T-helper 1 cell treated with Interleukin-12 subunit alpha and Interleukin-12 subunit beta and Interleukin-4 antibody, amounts not matched to agents 30 ng/mL and 1 ng/mL, for 36 hours (primary cell): ENCODE results near the gene DPP4. TPM values are rescaled to one million over a fixed set of nuclear protein-coding genes. Genes with fewer than 3 reads are reported as not detected.

Experiments
- intact Hi-C: fragments of 100-400 bp; cut with micrococcal nuclease; formaldehyde crosslinking; loops from one replicate; pipeline ENCODE4 v1.15.1; 2024
- total RNA-seq: library from RNA; stranded (reverse); gene quantifications from 2 replicates; pipeline ENCODE4 v1.2.3, GENCODE V29; 2022

The DPP4 gene
- total RNA-seq, result 272 and 273 TPM in 2 replicates

DNA sequence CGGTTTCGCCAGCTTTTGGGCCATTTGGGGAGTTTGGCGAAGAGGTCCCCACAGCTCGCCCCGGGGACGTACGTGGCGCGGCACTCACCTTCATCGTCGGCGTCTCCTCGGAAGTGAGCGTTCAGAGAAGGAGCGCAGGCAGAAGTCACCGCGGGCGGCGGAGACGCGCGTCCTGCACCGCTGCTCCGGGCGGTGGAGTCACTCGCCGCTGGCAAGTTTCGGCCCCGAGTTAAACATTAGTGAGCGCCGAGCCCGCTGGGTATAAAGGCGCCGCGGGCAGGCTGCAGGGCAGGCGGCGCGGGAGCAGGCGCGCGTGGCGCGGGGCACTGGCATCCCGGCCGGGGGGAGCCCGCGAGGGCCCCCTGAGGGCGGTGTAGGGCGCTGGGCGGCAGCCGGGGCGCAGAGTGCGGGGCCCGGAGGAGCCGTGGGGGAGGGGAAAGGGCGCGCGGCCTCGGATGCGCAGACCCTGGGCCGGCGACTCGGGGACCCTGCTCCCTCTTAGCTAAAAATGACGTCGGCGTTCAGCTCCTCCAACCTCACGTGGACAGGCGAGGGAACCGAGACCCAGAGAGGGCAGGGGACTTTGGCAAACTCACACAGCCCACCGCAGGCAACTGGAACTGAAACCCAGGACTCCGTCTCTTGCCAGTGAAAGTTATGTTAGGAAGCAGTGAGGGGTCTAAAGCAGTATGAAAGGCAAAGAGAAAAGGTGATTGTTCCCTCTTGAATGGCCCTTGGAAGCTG is at the start of gene DPP4:
DPP4 (minus strand) TSS at position 328 of the 744 bp plus-strand sequence; CDS start at position 94, 234 bp downstream.
- intact Hi-C loops, result loop anchor here (1.0 to 10.0 kb wide), 9 partner anchors 50 to 1579 kb away; partner anchors contain the start of genes GCA, IFIH1, PSMD14 and RBMS1

DNA sequence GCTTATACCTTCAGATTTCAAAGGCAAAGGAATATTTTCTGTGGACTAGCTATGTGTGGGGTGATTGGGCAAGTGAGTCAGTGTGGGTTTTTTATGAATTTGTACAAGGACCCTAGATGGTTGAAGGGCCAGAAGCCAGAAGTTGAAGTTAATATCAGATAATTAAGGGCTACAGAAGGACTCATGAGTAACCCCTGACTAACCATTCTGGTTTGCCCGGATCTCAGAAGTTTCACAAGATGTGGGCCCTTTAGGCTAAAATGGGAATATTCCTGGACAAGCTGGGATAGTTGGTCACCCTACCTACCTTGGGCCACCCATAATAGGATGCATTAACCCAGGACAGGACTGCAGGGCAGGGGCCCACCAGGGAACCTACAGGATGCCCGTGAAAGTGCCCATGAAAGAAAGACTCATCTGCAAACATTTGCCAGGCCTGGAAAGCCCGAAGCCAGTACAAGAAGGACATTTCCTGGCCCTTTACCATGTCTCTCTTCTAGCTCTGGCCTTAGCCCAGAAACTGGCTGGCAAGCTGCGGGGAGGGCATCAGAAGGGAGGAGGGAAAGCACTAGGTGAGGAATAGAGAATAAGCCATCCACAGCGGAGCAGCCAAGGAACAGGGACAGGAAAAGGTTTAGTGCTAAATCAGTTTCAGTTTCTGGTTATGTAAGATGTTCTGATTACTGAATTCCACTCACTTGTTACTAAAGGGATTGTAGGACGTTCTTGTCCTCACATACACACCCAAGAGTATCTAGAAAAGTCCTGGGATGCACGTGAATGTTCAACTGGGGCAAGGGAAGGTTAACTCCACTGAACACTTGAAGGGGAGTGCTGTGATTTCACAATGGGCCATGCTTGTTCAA is 44.4 kb upstream of the DPP4 start:
- intact Hi-C loops, result no loop called here

DNA sequence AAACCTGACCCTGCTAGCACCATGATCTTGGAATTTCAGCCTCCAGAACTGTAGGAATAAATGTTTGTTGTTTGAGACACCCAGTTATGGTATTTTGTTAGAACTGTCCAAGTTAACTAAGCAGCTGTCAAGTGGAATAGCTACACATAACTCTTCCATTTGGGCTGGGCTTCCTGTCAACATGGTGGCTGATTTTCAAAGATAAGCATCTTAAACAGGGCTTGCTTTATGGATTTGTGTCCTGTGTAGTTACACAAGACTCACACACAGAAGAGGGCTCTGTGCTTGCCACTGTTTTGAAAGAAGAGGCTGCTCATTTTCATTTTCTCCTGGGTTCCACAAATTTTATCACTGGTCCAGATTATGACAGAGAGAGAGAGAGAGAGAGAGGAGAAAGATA is 42.3 kb upstream of the DPP4 start:
- intact Hi-C loops, result no loop called here

DNA sequence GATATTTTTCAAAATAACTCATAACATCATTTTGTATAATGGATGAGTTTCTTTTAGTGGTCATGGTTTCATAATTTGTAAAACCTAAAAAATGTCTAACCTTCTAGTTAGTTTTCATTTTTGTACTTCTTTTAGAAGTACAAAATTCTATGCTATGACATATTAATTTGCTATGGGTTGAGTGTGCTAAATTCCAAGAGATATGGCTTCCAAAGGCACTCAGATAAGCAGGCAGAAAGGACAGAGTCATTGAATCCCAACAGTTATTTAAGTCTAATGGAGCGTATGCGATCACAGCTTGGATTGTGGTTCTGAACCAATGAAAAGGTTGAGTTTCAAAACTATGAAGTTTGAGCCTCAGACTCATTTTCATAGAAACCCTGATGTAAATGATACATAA is 41.1 kb upstream of the DPP4 start:
- intact Hi-C loops, result no loop called here

DNA sequence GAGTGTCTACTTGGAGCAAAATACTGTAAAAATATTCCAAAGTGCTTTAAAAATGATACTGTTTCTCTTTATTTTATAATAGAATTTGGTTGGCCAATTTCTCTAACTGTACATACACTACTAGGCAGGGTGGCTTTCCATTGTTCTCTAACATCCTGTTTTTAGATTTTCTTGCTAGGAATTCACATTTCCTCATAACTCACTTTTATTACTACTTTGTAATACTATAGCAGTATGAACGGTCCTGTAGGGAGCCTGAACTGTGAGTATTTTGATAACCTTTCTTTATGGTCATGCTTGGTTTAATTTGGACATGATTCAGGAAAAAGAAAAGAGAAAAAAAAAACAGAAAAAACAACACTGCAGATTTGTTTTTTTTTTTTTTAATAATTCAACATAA is 40.3 kb upstream of the DPP4 start:
- intact Hi-C loops, result no loop called here

DNA sequence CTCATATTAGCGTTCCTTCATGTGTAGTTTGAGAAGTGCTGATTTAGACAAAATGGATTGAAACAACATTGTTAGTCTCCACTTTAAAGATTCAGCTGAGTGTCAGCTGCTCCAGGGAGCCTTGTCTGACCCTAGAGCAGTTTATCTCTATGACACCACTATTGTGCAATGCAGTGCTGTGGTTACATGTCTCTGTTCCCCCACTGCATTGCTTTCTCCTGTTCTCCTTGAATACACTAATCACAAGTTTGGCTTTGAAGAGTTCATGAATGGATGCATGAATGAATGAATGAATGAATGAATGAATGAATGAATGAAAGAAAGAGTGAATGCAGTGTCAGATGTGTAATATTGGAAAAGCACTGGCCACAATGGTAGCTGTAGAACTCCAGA is 39.8 kb upstream of the DPP4 start:
- intact Hi-C loops, result no loop called here

DNA sequence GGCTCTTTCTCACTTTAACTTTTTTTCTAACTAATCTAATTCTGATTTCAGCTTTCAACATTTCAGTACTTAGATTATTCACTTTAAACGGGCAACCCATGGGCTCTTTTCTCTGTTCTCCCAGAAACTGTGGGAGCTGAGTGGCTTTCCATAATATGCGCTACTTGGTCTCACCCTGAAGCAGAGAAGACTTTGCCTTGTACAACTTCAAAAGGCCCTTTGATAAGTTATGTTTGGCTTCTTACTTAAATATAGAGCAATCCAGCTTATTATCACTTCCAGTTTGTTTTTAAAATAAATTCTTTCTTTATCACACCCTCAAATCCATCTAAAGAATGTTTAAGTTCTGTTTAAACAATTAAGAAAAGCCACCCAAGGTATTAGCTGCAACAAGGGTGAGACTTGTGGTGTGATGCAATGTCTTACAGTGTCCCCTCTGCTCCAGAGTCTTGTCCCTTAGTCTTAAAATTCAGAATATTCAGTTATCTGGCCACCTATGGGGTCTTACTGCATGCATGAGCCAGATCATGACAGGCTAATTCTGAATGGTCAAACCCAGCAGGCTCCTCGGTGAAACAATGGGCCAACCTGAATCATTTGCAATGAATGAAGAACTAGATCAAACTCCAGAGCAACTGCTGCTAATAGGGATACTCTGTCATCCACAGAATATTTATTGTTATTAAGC is 39.2 kb upstream of the DPP4 start:
- intact Hi-C loops, result no loop called here

DNA sequence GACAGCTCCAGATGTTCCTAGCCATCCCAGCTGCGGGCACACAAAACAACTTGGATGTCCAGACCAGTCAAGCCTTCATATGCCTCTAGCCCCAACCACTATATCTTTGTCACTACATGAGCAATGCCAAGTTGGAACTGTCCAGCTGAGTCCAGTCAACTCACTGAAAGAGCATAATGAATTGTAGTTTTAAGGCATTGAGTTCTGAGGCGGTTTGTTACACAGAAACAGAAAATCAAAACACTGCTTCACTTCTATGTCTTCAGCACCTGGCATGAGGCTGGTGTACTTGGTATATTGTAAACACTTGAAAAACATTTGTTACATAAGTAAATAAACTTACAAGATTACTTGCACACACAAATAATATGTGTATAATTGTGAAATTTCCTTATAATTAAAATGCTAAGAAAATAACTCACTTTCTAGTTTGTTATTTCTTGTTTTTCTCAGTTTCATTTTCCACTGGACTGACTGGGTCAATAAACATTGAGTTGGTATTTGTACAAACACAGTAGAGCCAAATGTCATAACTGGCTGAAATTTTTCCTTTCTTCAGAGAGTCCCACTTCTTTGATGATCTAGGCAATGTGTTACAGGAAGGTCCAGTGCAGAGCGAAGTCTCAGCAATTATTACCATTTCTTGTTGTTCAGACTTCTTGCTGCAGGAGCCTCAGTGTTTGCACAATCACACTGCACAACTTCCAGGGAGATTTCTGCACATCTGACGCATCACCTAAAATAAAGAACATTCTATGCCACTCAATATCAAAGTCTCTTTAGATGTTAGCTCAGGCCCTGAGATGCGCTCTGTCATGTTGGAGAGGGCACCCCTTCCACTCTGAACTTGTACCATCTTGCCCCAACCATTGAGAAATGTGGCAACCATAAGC is 38.2 kb upstream of the DPP4 start:
- intact Hi-C loops, result no loop called here

DNA sequence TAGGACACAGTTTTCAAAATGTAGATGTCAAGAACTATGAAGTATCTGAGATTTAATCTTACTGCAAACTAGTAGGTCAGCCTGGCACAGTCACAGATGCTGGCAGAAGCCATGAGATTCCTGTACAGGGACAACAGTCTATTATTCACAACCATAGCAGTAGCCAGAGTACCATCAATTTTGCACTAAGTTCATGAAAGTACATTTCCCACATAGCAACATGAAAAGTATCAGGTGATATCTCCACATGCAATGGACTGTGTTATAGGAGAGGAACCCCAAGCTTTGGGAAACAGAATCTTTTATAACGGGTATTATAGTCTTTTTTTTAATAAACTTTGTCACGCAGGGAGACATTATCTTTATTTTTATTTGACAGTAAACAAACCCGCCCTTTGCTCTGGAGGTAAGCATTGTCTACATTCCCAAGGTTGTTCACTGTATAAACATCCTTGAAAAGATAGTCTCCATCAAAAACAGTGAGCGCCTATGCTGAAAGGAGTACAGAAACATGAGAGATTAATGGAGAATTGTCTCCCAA is 33.4 kb upstream of the DPP4 start:
- intact Hi-C loops, result no loop called here

DNA sequence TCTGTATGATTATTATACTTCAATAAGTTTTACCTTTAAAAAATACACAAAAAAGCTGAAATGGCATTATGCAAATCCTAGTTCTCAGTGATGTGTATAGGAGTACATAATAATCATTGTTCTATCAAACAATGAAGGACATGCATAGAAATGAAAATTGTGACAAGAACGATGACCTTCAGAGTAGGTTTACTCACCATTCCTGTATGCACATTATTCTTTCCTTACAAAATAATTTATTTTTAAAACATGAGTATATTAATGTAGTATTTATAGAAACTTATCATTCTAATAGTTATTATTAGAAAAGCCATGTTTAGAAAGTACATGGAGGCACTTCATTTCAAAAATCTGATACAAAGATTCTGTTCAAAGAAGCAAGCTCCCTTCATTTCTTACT is 32.7 kb upstream of the DPP4 start:
- intact Hi-C loops, result no loop called here

DNA sequence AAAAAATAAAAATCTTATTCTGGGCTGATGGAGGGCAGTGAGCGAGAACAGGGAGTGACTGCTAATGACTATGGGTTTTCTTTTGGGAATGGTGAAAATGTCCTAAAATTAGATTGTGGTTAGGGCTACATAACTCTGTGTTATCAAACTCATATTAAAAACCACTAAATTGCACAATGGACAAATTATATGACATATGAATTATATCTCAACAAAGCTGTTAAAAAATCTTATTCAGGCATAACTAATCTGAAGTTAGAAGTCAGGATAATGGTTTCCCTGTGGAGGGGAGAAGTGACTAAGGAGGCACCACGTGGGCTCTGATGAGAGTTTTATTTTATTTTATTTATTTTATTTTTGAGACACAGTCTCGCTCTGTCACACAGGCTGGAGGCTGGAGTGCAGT is 32.1 kb upstream of the DPP4 start:
- intact Hi-C loops, result no loop called here

DNA sequence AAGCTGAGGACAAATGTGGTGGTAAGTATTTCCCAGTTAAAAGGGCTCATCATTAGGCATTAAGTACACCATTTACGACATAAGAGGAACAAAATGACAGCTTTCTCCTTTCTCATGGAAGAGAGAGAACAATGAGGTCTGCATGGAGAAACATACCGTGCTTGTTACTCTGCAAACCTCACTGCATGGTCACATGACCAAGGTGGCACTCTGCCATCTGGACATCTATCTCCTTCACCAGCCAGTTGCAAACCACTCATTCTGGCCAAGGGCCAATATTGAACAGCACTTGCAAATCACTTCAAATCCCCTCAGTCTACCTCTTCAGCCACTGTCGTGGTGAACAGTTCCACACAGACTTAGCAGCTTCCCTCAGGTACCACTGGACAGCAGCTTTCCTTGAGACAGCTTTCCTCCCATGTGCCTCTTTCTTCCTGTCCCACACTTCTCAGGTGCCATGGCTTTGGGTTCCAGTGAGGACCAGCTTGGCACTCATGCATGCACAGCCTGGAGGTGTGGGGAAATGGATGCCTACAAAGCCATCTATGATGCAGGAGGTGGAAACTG is 29.5 kb upstream of the DPP4 start:
- intact Hi-C loops, result no loop called here

DNA sequence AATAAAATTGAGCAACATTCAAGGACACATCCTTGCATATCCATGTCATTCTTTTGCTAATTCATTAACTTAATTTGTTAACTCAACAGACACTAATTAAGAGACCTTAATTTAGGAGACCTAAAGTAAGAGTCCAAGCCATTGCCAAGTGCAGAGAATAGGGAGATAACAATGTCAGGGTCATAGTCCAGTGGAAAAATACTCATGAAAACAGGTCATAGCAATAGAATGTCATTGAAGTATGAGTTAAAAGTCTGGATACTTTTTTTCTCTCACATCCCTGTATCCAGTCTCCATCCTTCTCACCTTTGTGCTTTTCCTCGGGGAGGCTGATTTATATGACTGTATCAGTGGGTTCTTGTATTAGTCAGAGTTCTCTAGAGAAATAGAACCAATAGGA is 26.6 kb upstream of the DPP4 start:
- intact Hi-C loops, result no loop called here

DNA sequence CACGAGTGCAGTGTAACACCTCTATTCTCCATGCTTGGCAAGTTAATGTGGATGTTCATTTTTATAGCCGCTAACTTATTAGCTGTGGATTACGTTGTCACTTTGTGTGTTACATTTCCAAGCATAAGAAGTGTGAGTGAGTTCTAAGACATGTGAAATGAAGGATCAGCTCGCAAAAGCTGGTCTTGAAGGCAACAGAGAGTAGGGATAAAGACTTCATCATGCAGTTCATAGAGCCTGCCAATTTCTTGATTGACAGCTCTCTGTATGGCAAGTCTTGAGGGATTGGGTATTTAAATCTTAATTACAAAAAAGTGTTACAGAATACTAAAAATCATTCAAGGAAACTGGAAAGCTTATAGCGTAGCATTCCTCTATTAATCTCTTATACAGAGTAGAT is 25.8 kb upstream of the DPP4 start:
- intact Hi-C loops, result no loop called here

DNA sequence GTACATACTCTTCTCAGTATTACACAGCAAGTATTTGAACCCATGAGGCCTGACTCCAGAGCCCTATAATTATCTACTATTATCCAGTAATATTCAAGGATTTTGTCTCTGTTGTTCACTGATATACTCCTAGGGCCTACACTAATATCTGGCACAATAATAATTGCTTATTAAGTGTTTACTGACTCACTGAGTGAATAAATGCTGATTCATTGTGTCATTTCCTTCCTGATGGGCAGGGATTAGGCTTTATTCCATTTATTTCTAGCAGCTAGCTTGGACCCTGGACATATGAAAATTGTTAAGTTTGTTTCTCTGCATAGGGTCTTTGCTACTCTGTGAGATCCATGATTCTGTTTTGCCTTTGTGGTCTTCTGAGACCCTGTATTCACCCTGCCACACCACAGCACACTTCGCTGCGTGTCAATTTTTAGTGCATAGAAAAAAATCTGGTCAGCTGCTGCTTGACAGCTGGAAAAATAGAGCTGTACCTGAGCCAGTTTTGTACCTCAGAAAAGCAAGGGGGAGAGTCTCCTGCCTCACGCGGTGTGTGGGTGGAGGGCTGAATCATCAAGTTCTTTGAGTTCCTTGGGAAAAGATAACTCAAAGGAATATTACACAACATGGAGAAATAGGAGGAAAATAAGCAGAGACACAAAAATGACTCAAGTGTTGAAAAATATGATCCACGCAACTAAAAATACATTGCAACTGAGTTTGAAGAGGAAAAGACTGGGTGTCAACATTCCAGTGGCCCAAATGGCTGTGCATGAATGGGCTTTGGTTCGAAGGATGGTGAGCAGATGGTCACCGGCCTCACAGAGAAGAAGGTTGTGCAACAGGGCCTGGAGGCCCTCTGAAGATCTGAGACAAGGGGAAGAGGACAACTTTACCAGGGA is 18.9 kb upstream of the DPP4 start:
- intact Hi-C loops, result no loop called here

DNA sequence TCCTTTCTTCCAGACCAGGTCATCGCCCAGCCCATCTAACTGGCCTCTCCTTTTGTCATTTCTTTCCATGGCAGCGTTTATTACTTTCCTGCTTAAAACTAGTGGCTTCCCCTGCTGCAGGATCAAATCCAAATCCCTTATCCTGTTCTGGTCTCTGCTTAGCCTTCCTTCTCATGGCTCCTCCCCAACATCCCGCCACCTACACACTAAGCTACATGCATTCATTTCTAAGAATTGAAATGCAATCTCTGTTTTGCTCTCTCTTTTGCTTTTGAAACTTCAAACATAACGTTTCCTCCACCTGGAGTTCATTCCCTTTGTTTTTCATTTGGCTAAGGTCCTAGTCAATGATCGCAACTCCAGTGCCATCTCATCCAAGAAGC is 18.0 kb upstream of the DPP4 start:
- intact Hi-C loops, result no loop called here

DNA sequence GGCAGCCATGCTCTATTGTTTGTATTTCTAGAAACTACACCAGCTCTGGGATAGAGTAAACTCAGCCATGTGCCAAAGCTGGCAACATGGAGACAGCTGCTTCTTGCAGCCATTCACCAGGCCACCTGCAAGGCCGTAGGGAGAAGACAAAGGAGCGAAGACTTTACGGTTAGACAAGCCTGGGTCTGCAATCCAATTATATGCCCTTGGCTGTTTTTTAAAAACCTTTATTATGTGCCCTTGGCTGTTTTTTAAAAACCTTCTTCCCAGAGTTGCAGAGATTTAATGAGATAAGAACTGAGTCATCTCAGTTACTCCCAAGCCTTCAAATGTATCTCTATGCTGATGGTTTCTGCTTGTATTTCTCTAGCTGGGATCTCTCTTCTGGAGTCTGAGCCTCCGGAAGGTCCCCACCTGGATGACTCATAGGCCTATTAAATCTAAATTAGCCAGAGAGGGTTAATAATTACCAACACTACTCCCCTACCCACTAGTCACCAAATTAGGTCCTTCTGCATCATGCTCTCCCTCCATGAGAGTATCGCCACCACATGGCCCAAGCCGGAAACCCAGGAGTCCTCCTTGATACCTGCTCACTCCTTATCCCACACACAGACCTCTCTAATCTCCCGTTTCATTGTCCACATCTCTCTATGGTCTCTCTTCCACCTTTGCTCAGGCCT is 17.5 kb upstream of the DPP4 start:
- intact Hi-C loops, result no loop called here

DNA sequence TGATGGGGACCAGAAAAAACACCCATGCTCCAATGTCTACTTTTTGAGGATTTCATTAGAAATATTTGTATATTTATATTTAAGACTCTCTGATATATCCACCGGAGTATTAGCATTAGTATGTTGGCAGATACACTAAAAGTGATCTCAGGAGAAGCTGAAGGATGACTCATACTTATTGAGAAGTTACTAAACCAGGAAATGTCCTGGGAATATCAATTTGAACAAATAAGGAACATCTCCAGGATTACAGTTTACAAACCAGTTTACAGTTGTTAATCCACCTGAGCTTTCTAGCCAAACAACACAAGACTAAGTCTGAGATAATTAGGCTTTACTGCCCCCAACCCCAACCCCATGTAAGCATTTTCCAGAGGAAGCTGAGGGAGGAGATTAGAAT is 16.1 kb upstream of the DPP4 start:
- intact Hi-C loops, result no loop called here

DNA sequence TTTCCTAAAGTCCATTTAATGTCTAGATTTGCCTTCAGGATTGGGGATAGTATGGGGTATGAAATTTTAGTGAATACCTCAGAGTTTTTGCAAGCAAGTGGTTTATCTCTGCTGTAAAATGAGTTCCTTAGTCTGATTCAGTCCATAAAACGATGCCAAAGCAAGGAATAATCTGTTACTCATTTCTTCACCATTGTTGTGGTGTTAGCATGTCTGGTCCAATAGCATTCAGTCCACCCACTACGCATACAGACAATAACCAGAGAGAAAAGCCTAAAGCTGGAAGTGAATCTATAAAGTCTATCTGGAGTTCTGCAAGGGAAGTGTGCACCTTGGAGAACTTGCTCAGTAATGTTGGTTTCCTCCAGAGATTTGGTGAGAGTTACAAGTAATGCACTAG is 12.9 kb upstream of the DPP4 start:
- intact Hi-C loops, result no loop called here
